NCI-H1436 (cell line): ENCODE measurements around the gene DNAJC5.
A peak's percentile ranks its signal among the peaks of the same experiment; 100 is the strongest.

Experiments
- DNase-seq: peaks from one replicate; lab custom pipeline; 2025; lab: John Stamatoyannopoulos, UW

Gene DNAJC5

GRCh38 chr20:63941282-63942081 lies 46.6 kb downstream of the DNAJC5 start:
- no peak for DNase-seq

GRCh38 chr20:63942250-63942951 lies 47.5 kb downstream of the DNAJC5 start:
- no peak for DNase-seq

- no peak for DNase-seq
Observed at GRCh38 chr20:63942969-63943807, 48.3 kb downstream of the DNAJC5 start.

GRCh38 chr20:63943808-63944077 lies 48.8 kb downstream of the DNAJC5 start:
- DNase-seq, result no peak

- no peak for DNase-seq
Observed at GRCh38 chr20:63944078-63944941, 49.4 kb downstream of the DNAJC5 start.

GRCh38 chr20:63945031-63945658 lies 50.2 kb downstream of the DNAJC5 start:
- no peak for DNase-seq

GRCh38 chr20:63945921-63946920 lies 51.3 kb downstream of the DNAJC5 start:
- no peak for DNase-seq

- DNase-seq, result no peak
Observed at GRCh38 chr20:63946986-63947637, 52.2 kb downstream of the DNAJC5 start.

GRCh38 chr20:63947638-63948456 lies 52.9 kb downstream of the DNAJC5 start:
- no peak for DNase-seq

GRCh38 chr20:63950701-63951397 lies 55.9 kb downstream of the DNAJC5 start:
- DNase-seq, result no peak

GRCh38 chr20:63951398-63952209 lies 56.7 kb downstream of the DNAJC5 start:
- no peak for DNase-seq

GRCh38 chr20:63952210-63952535 lies 57.2 kb downstream of the DNAJC5 start:
- DNase-seq, result no peak

- no peak for DNase-seq
Observed at GRCh38 chr20:63952769-63953168, 57.8 kb downstream of the DNAJC5 start.

GRCh38 chr20:63953764-63954429 lies 59.0 kb downstream of the DNAJC5 start:
- DNase-seq, result no peak

GRCh38 chr20:63955281-63955826 lies 60.4 kb downstream of the DNAJC5 start:
- DNase-seq, result peak; percentile 51
